ENCODE measurements around the gene PRDX1.
"Not testable (repeated sequence)": the region's sequence is repeated elsewhere in the genome, so short reads cannot be mapped to it uniquely, and the experiment has no call there.

PRDX1 gene

GRCh38 chr1:45501505-45501859 lies 20.2 kb downstream of the PRDX1 start:
- no peak for DNase-seq

GRCh38 chr1:45499415-45499769 lies 22.3 kb downstream of the PRDX1 start:
- DNase-seq: no peak

- DNase-seq: no peak
These were observed 23.4 kb downstream of the PRDX1 start for GRCh38 chr1:45498279-45498678.

GRCh38 chr1:45493116-45493697 lies 28.5 kb downstream of the PRDX1 start:
- peak; percentile 65 for DNase-seq

GRCh38 chr1:45492691-45493090 lies 29.0 kb downstream of the PRDX1 start:
- DNase-seq: no peak

GRCh38 chr1:45491487-45492260 lies 30.0 kb downstream of the PRDX1 start:
- no peak for DNase-seq

- DNase-seq: peak; percentile 99
These were observed 30.8 kb downstream of the PRDX1 start, which contains the start of gene TESK2 for GRCh38 chr1:45490626-45491486. TSS of gene TESK2 (minus strand) at chr1:45491163. CDS start at chr1:45457785, 33,378 bp downstream.

GRCh38 chr1:45490121-45490625 lies 31.5 kb downstream of the PRDX1 start:
- no peak for DNase-seq

GRCh38 chr1:45489379-45489778 lies 32.3 kb downstream of the PRDX1 start:
- not testable (repeated sequence) for DNase-seq

GRCh38 chr1:45488666-45489377 lies 32.9 kb downstream of the PRDX1 start:
- no peak for DNase-seq

GRCh38 chr1:45485949-45486348 lies 35.7 kb downstream of the PRDX1 start:
- no peak for DNase-seq

- no peak for DNase-seq
These were observed 42.5 kb downstream of the PRDX1 start for GRCh38 chr1:45479039-45479748.

GRCh38 chr1:45478121-45478814 lies 43.4 kb downstream of the PRDX1 start:
- no peak for DNase-seq

- no peak for DNase-seq
These were observed 44.0 kb downstream of the PRDX1 start for GRCh38 chr1:45477646-45478045.

GRCh38 chr1:45474194-45474593 lies 47.5 kb downstream of the PRDX1 start:
- not testable (repeated sequence) for DNase-seq

- no peak for DNase-seq
These were observed 48.4 kb downstream of the PRDX1 start for GRCh38 chr1:45473302-45473701.

- no peak for DNase-seq
These were observed 51.3 kb downstream of the PRDX1 start for GRCh38 chr1:45470306-45470798.

- DNase-seq: not testable (repeated sequence)
These were observed 54.3 kb downstream of the PRDX1 start for GRCh38 chr1:45467353-45467752.

GRCh38 chr1:45465277-45465676 lies 56.4 kb downstream of the PRDX1 start:
- DNase-seq: no peak
